Measurements from ENCODE around the gene SHFL.

SHFL gene

GRCh38 chr19:10085641-10086590 lies at the start of gene SHFL:
Gene SHFL (plus strand): TSS chr19:10086317. CDS start chr19:10086428, 111 bp downstream.
- peak; percentile 86 for DNase-seq

- no peak for DNase-seq
Measured at GRCh38 chr19:10036601-10037071, 49.5 kb upstream of the SHFL start.

GRCh38 chr19:10037367-10037766 lies 48.8 kb upstream of the SHFL start:
- DNase-seq, result no peak

GRCh38 chr19:10037809-10038208 lies 48.3 kb upstream of the SHFL start:
- no peak for DNase-seq

GRCh38 chr19:10043286-10043927 lies 42.7 kb upstream of the SHFL start:
- DNase-seq, result no peak

- DNase-seq, result no peak
Measured at GRCh38 chr19:10044390-10044789, 41.7 kb upstream of the SHFL start.

- DNase-seq, result no peak
Measured at GRCh38 chr19:10045371-10045770, 40.7 kb upstream of the SHFL start.

- DNase-seq, result no peak
Measured at GRCh38 chr19:10049626-10050025, 36.5 kb upstream of the SHFL start.

- no peak for DNase-seq
Measured at GRCh38 chr19:10052602-10053360, 33.3 kb upstream of the SHFL start.

GRCh38 chr19:10061717-10062310 lies 24.3 kb upstream of the SHFL start:
- DNase-seq, result no peak

GRCh38 chr19:10068205-10068604 lies 17.9 kb upstream of the SHFL start:
- DNase-seq, result no peak

- no peak for DNase-seq
Measured at GRCh38 chr19:10069046-10069445, 17.1 kb upstream of the SHFL start.

GRCh38 chr19:10070730-10071446 lies 15.2 kb upstream of the SHFL start:
- no peak for DNase-seq

GRCh38 chr19:10074153-10074552 lies 12.0 kb upstream of the SHFL start:
- DNase-seq, result peak; percentile 50

GRCh38 chr19:10076535-10076934 lies 9.6 kb upstream of the SHFL start:
- DNase-seq, result no peak

GRCh38 chr19:10078329-10078728 lies 7.8 kb upstream of the SHFL start:
- no peak for DNase-seq

GRCh38 chr19:10079031-10079453 lies 7.1 kb upstream of the SHFL start:
- no peak for DNase-seq

- no peak for DNase-seq
Measured at GRCh38 chr19:10083911-10084310, 2.2 kb upstream of the SHFL start.

GRCh38 chr19:10084803-10085202 lies 1.3 kb upstream of the SHFL start:
- DNase-seq, result no peak

- no peak for DNase-seq
Measured at GRCh38 chr19:10086591-10087192, 575 bp downstream of the SHFL start.

GRCh38 chr19:10087296-10088061 lies 1.4 kb downstream of the SHFL start:
- DNase-seq, result no peak

All from activated CD4-positive, alpha-beta T cell treated with anti-CD3 and anti-CD28 coated beads, Interleukin-2, amount 50 U/mL, for 16 hours (primary cell).